Measurements from ENCODE around the gene MYBPH. TPM values are rescaled to one million over a fixed set of nuclear protein-coding genes. Genes with fewer than 3 reads are reported as not detected.

Gene MYBPH
- total RNA-seq, 5 donors from 2014 or later (not counting 1 experiment from before 2014, with no cell fraction given), result not detected

- DNase-seq, result no peak
Measured at GRCh38 chr1:203120325-203121153, 55.1 kb downstream of the MYBPH start.

More at GRCh38 chr1:203120325-203121153, 55.1 kb downstream of the MYBPH start:
- H3K27me3 ChIP-seq (replicated peaks in 1 of 2; ENCODE audit: control insufficient read depth in 2 of 2, extremely low read depth in 1 of 2, insufficient read depth in 2 of 2, low read length in 1 of 2), result peaks cover 12 to 75% of the 10 kb centered on the region in 2 experiments
- no peak overlapping the region for H3K27ac ChIP-seq (ENCODE audit: low read length)
- H3K9me3 ChIP-seq, result no peaks in the 10 kb centered on the region
- Mint-ChIP-seq H3K27me3 (peaks cover 56 to 81% of the 10 kb centered on the region in 2 donors), H3K4me1 (peaks cover 3 to 5% (median 4%) of the 10 kb centered on the region in 3 donors), H3K27ac (no peak overlapping the region), H3K4me3 (no peak overlapping the region), H3K9me3 (no peaks in the 10 kb centered on the region), H3K36me3 (no peaks in the 10 kb centered on the region)
- no peaks in the 10 kb centered on the region for H3K4me1 ChIP-seq (ENCODE audit: control insufficient read depth in 1 of 2, extremely low read depth in 1 of 2, insufficient read depth in 2 of 2, low read length in 2 of 2)
- no peaks in the 10 kb centered on the region for H3K36me3 ChIP-seq (ENCODE audit: control insufficient read depth in 2 of 2, extremely low read depth in 1 of 2, insufficient read depth in 1 of 2, low read length in 1 of 2)
- no peak overlapping the region for H3K4me3 ChIP-seq (ENCODE audit: control insufficient read depth in 1 of 2, extremely low read depth in 1 of 2, low read length in 1 of 2)
- no peak for ATAC-seq (replicated peaks in 1 of 4)
- 61% methylated on average over 6 of the region's 7 CpGs for whole genome bisulfite sequencing (ENCODE audit: insufficient coverage)
- POLR2A ChIA-PET, result no interaction called here
- CTCF ChIA-PET, result no interaction called here

Other genes starting within 250 kb of the MYBPH start
- gene KLHL12, start 248.6 kb downstream of the MYBPH start, total RNA-seq, result 10 to 100 TPM; 18.8 to 22.7 (median 22.0) TPM
- gene ADIPOR1, start 217.5 kb downstream of the MYBPH start, total RNA-seq, result 10 to 100 TPM; 50.3 to 70.1 (median 53.7) TPM
- 10 to 100 TPM; 37.5 to 44.0 (median 40.0) TPM for gene CYB5R1, start 208.6 kb downstream of the MYBPH start, total RNA-seq
- 100 to 1,000 TPM in 2 of 5 donors, 10 to 100 TPM in 3; 67.5 to 124 (median 68.4) TPM for gene TMEM183A, start 168.5 kb downstream of the MYBPH start, total RNA-seq
- 1 to 10 TPM in 4 of 5 donors, under 1 TPM in 1; 0.66 to 2.0 (median 1.7) TPM for gene PPFIA4, start 149.3 kb downstream of the MYBPH start, total RNA-seq
- gene MYOG, start 89.8 kb downstream of the MYBPH start, total RNA-seq, result not detected
- gene ADORA1, start 48.1 kb downstream of the MYBPH start, total RNA-seq, result not detected
- gene CHI3L1, start 10.9 kb upstream of the MYBPH start, total RNA-seq, result under 1 TPM in 2 of 5 donors, not detected in 3; 0.20 to 0.30 TPM
- 1 to 10 TPM in 2 of 5 donors, under 1 TPM in 2, not detected in 1; 0.12 to 2.3 (median 0.92) TPM for gene CHIT1, start 53.8 kb upstream of the MYBPH start, total RNA-seq
- gene BTG2, start 129.7 kb upstream of the MYBPH start, total RNA-seq, result 100 to 1,000 TPM; 172 to 655 (median 186) TPM
- under 1 TPM in 3 of 5 donors, not detected in 2; 0.13 to 0.41 (median 0.18) TPM for gene FMOD, start 175.3 kb upstream of the MYBPH start, total RNA-seq

All from T-cell (primary cell).